Dedifferentiated amniotic fluid mesenchymal stem cell (primary cell): ENCODE data around the gene ATP1B2.
"Not testable (repeated sequence)": the region's sequence is repeated elsewhere in the genome, so short reads cannot be mapped to it uniquely, and the experiment has no call there.

ENCODE experiments used
- DNase-seq: peaks from one replicate; pipeline ENCODE4 v3.0.0-alpha.2; 2016; ENCODE audit errors: extremely low spot score

The ATP1B2 gene

DNA sequence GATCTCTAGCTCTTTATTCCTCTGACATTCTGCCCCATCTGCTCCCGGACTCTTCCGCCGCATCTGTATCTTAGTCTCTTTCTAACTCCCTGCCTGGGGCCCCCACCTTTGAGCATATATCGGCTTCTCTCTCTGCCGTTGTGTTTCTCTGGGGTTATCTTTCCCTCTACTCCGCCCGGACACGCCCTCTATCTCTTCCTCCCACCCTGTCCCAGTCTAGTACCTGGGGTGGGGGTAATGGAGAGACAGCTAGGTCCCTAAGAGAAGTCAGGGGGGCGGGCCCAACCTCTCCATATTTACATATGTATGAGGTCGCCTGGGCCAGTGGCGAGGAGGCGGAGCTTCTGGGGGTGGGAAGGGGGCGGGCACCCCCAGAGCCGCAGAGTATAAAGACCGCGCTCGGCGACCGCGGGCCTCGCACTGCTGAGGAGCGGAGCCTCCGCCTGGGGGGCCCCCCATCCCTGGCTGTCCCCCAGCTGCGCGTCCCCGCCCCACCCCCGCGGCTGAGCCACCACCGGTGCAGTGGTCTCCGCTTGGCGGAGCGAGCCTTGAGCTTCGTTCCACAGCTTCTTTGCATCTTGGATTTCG, at the start of gene ATP1B2:
Gene ATP1B2, plus strand, starts transcription at position 418 of the 588 bp plus-strand sequence. CDS start 593 bp downstream, outside the sequence.
- no peak for DNase-seq

GRCh38 chr17:7606280-7606679, 44.4 kb upstream of the ATP1B2 start:
- DNase-seq = peak; percentile 14

DNA sequence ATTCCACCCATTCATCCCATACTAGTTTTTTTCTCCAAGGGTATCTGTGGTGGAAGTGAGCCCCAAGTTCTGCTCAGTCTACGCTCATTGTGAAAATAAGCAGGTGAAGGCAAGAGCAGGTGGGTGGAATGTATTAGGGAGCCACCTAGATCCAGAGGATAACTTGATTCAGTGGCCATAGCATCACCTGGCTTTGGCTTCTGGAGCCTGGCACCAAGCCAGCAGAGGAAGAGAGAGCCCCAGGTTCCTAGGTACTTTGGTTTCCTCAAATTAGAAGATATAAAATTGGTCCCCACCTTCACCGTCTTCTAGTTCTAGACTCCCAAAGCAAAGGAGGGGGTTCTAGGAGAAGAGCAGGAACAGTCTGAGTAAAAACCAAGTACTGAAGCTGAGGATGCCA, 40.1 kb upstream of the ATP1B2 start:
- no peak for DNase-seq

- peak; percentile 14 for DNase-seq
Observed at GRCh38 chr17:7611635-7612293, 39.0 kb upstream of the ATP1B2 start.

- peak; percentile 31 for DNase-seq
Observed at GRCh38 chr17:7612294-7612640, 38.5 kb upstream of the ATP1B2 start.

GRCh38 chr17:7613769-7614424, 36.8 kb upstream of the ATP1B2 start:
- DNase-seq = no peak

GRCh38 chr17:7614425-7615264, 36.1 kb upstream of the ATP1B2 start, which contains the start of gene FXR2:
FXR2 (minus strand) TSS chr17:7614897; CDS start chr17:7614532, 365 bp downstream.
- peak; percentile 100 for DNase-seq

GRCh38 chr17:7615265-7615747, 35.4 kb upstream of the ATP1B2 start:
- DNase-seq = no peak

DNA sequence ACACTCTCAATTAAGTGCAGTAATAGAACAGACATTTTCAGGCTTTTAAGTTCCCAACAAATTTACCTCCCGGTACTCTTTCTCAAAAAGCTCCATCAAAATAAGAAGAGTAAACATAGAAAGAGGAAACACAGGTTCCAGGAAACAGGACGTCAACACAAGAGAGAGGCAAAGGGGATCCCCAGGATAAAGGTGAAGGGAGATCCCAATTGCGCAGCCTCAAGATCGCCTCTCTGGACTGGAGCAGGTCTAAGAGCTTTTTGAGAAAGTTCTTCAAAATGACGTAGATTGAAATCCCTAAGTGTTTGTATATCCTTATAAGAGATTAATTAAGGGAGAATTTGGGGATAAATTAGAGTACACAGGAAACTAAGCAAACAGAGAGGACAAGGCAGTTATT, 32.1 kb upstream of the ATP1B2 start:
- DNase-seq = no peak

GRCh38 chr17:7620835-7621234, 29.9 kb upstream of the ATP1B2 start:
- no peak for DNase-seq

- no peak for DNase-seq
Observed at GRCh38 chr17:7623661-7624060, 27.1 kb upstream of the ATP1B2 start.

- DNase-seq = not testable (repeated sequence)
Observed at GRCh38 chr17:7625749-7626148, 25.0 kb upstream of the ATP1B2 start.

GRCh38 chr17:7626307-7626706, 24.4 kb upstream of the ATP1B2 start:
- DNase-seq = no peak

- DNase-seq = no peak
Observed at GRCh38 chr17:7626956-7627249, 23.8 kb upstream of the ATP1B2 start.

DNA sequence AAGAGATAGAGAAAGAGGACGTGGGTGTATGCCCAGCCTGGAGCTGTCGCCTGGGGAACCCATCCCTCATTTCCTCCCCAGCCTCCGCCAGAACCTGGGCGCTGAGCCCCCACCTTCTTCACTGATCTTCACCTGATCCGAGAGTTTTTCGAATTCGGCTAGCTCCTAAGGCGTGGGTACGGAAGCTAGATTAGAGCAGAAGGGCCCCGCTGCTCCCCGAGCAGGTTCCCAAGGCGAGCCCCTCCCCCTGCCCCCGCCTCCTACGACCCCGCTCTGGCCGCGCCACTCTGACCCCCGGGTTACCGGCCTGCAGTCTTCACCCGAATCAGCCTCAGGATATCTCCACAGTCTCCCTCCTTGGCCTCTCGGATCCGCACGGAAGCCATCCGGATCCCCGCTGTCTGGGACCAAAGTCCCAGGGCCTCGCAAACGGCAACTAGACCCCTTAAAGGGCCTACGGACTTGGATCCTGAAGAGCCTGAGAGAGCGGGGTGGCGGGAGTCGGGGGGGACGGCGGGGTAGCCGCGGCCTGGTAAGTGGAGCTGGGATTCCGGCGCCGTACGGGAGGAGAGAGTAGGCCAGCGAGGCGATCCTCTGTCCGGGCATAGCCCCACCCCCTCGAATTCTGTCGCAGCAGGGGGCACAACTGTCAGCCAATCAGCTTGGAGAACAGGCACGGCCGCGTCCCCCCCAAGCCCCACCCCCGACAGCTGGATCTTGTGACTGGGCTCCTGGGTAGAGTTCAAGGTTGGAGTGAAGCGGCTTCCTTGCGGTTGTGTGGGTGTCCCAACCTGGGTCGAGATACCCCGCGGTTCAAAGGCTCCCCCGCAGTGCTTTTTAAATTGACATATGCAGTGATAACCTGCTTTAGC, 23.2 kb upstream of the ATP1B2 start, which contains the start of gene SAT2:
Gene SAT2, minus strand, starts transcription at position 572 of the 872 bp plus-strand sequence. Its CDS starts 186 bp downstream, at position 386.
- peak; percentile 94 for DNase-seq

GRCh38 chr17:7629939-7630571, 20.7 kb upstream of the ATP1B2 start, which contains the start of gene SHBG:
SHBG (plus strand) TSS chr17:7630135; CDS start chr17:7630173, 38 bp downstream.
- DNase-seq = no peak

DNA sequence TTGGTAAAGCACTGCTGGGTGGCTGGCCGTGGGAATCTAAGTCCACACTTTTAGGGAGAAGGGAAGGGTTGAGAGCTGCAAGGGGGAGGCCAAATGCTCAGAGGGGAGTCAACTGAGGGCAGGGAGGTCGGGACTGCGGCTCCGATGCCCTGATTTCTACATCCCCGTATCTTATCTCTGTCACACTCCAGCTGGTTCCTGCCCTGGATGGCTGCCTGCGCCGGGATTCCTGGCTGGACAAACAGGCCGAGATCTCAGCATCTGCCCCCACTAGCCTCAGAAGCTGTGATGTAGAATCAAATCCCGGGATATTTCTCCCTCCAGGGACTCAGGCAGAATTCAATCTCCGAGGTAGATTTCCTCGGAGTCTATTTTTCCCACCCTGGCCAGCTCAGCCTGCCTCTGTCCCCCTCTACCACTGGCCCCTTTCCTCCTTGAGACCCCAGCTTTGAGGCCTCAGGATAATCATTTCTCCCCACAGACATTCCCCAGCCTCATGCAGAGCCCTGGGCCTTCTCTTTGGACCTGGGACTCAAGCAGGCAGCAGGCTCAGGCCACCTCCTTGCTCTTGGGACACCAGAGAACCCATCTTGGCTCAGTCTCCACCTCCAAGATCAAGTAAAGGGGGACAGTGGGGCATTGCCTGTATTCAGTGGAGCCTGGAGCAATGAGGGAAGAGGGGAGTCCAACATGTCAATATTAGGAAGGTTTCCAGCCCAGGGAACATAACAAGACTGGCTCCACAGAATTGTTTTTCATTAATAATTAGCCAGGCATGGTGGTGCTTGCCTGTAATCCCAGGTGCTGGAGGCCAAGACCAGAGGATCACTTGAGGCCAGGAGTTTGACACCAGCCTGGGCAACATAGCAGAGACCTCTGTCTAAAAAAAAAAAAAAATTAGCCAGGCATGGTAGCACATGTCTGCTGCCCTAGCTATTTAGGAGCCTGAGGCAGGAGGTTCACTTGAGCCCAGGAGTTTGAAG, 19.0 kb upstream of the ATP1B2 start:
- DNase-seq = no peak

DNA sequence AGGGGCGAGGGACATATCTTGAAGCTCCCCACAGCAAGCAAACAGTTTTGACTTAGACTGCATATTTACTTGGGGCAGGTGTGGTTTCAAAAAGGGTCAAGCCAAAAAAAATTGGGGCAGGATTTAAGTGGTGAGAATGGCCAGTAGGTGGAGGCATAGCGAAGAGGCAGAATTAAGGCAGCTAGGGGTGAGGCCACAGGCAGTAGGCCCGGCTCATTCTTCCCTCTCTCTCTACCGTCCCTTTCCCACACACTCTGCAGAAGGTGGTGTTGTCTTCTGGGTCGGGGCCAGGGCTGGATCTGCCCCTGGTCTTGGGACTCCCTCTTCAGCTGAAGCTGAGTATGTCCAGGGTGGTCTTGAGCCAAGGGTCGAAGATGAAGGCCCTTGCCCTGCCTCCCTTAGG, 18.2 kb upstream of the ATP1B2 start:
- DNase-seq = no peak

DNA sequence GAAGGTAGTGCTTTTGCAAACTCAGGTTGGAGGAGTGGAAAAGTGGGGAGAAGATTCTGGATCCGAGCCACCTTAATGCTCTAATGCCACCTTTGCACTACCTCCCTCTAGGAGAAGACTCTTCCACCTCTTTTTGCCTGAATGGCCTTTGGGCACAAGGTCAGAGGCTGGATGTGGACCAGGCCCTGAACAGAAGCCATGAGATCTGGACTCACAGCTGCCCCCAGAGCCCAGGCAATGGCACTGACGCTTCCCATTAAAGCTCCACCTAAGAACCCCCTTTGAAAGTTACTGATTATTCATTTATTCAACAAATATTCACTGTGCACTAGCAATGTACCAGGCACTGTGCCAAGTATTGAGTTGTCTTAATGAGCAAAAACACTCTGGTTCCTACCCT, 17.6 kb upstream of the ATP1B2 start:
- DNase-seq = no peak
